ENCODE data around the gene ASZ1.

ASZ1 gene

GRCh38 chr7:117333168-117333567 is 94.1 kb downstream of the ASZ1 start:
- DNase-seq, result no peak

- no peak for DNase-seq
These were observed 95.3 kb downstream of the ASZ1 start for GRCh38 chr7:117332031-117332430.

- DNase-seq, result no peak
These were observed 101.5 kb downstream of the ASZ1 start for GRCh38 chr7:117325836-117326235.

- no peak for DNase-seq
These were observed 102.3 kb downstream of the ASZ1 start for GRCh38 chr7:117324960-117325359.

DNA sequence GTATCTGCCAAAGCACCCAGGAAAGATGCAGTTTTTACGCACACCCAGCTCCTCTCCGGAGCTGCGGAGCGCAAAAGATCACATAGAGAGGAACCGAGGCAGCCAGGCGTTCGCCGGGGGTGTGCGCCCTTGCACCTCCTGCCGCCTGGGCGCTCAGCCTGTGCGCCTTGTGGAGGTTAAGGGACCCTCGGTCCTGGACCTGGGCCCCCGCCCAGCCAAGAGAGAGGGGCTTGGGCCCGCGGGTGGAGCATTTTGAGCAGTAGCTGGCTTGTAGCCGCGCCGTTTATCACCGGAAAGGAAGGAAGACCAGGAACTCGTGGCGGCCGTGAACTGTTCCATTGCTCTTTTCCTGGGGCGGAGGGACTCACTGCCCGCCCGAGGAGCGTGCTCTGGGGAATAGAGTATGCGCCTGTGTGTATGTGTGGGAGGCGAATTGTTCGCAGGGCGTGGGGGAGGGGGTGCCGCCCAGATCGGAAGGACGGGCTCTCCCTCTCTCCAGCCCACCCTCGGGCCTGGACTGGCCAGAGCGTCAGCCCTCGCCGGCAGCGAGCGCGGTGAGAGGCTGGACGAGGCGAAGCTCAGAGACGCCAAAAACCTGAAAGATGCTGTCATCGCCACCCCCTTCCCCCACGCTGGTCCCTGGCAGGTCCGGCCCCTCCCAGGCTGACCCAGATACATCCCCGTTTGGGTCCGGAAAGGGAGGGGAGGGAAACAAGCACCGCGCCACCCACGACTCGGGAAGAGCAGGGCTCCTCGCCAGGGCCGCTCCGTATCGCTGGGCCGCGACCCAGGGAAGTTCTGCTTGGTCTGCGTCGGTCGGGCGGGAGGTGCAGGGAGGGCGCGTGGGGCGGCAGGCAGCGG is 103.2 kb downstream of the ASZ1 start:
- no peak for DNase-seq

- no peak for DNase-seq
These were observed 103.9 kb downstream of the ASZ1 start for GRCh38 chr7:117323305-117323850.

GRCh38 chr7:117322741-117323304 is 104.5 kb downstream of the ASZ1 start, which contains the start of gene WNT2:
WNT2 (minus strand) TSS chr7:117323058; CDS start chr7:117322989, 69 bp downstream.
- no peak for DNase-seq

- DNase-seq, result no peak
These were observed 106.8 kb downstream of the ASZ1 start for GRCh38 chr7:117320523-117320922.

DNA sequence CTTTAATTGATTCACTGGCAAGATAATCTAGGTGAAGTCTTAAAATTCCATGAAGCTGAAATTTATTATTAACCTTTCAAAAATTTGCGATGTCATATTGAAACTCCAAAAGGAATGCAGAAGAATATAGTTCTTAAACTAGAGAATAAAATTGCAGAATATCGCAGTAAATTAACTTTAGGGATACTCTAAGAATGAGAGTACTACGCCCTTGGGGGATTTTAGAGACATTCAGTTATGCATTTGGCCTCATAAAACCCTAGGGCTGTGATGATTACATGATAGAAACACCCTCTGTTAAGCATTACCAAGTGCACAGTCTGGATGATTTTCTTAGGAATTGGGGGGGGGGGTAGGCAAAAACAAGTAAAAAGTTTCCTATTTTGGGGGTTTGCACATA is 108.1 kb downstream of the ASZ1 start:
- no peak for DNase-seq

DNA sequence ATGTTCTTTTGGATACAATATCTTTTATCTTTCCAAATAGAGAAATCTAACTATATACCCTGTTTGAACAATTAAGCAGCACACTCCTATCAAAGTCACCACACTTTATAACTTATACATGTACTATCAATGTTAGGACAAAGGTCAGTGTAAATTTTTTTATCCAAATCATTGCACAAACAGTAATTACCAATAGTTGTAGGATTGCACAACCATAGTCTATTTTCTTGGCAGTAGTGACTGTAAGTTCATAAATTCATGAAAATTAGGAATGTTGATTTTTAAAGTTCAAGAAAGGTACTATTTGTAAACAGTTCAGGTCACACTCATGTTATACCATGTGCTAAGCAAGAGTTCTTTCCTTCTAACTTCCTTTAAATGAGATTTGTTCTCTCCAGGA is 113.7 kb downstream of the ASZ1 start:
- DNase-seq, result no peak

All from GF-D8 (cell line).